GM18505 (cell line): ENCODE measurements around the gene ATRN.
"Not testable (repeated sequence)": the region's sequence is repeated elsewhere in the genome, so short reads cannot be mapped to it uniquely, and the experiment has no call there.

ENCODE experiments used
- ATAC-seq: cut with Tn5 transposase; IDR thresholded peaks from one replicate; pipeline ENCODE4 v1.9.1; 2021; ENCODE audit not compliant: unreplicated experiment
- POLR2A ChIP-seq: IDR thresholded peaks from 4 replicates; pipeline ENCODE4 v1.6.1; 2011; ENCODE audit warnings: borderline replicate concordance; ENCODE audit not compliant: insufficient read depth, insufficient read length; ENCODE audit errors: extremely low read depth

ATRN gene

GRCh38 chr20:3514012-3514642 lies 43.3 kb downstream of the ATRN start:
- no peak for ATAC-seq
- TF ChIP-seq POLR2A, result no peak

GRCh38 chr20:3515379-3516170 lies 44.8 kb downstream of the ATRN start:
- no peak for ATAC-seq
- no peak for TF ChIP-seq POLR2A

- TF ChIP-seq POLR2A, result no peak
- no peak for ATAC-seq
Observed at GRCh38 chr20:3521852-3522740, 51.3 kb downstream of the ATRN start.

- ATAC-seq, result not testable (repeated sequence)
Observed at GRCh38 chr20:3524696-3525095, 53.9 kb downstream of the ATRN start.

GRCh38 chr20:3532089-3532615 lies 61.3 kb downstream of the ATRN start:
- TF ChIP-seq POLR2A, result no peak
- no peak for ATAC-seq

GRCh38 chr20:3537733-3538132 lies 66.9 kb downstream of the ATRN start:
- ATAC-seq, result not testable (repeated sequence)

GRCh38 chr20:3539311-3540107 lies 68.7 kb downstream of the ATRN start:
- TF ChIP-seq POLR2A, result no peak
- no peak for ATAC-seq

GRCh38 chr20:3541887-3542721 lies 71.3 kb downstream of the ATRN start:
- no peak for TF ChIP-seq POLR2A
- ATAC-seq, result no peak

GRCh38 chr20:3543901-3544507 lies 73.2 kb downstream of the ATRN start:
- ATAC-seq, result no peak
- TF ChIP-seq POLR2A, result no peak

- no peak for TF ChIP-seq POLR2A
- no peak for ATAC-seq
Observed at GRCh38 chr20:3545401-3545925, 74.6 kb downstream of the ATRN start.

GRCh38 chr20:3547906-3548305 lies 77.1 kb downstream of the ATRN start:
- no peak for ATAC-seq
- no peak for TF ChIP-seq POLR2A
